Measurements from ENCODE around the gene SORCS3. TPM values are rescaled to one million over a fixed set of nuclear protein-coding genes. Genes with fewer than 3 reads are reported as not detected.
A peak's percentile ranks its signal among the peaks of the same experiment; 100 is the strongest.

Gene SORCS3
- total RNA-seq, 1 experiment from 2014 or later: 0.94 TPM

DNA sequence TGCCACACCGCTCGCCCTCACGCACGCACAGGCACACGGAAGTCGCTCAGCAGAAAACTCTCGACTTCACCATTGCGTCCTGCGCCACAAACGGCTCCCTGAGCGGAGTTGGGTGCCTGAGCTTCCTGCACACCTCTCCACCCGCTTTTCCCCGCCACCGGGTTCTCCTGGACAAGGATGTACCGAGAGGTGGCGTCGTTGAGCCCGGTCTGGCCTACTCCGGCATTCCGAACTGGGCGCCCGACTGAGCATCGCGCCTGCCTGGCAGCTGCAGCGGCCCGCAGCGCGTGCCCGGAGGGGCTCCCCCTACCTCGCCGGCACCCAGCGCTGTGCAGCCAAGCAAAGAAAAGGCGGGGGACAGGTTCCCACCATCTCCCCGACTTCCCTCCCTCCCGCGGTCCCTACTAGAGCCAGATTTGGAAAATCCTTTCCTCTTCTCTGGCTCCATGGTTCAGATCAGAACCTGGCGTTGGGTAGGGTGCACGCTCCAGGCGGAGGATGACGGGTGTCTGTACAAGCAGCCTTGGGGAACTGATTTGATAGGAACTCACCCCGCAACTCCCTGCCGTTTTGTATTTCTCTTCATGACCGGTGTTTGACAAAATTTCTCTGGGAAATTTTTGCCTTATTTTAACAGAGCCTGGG lies 1.7 kb downstream of the SORCS3 start (continued):
- TF ChIP-seq, protein P1, sequence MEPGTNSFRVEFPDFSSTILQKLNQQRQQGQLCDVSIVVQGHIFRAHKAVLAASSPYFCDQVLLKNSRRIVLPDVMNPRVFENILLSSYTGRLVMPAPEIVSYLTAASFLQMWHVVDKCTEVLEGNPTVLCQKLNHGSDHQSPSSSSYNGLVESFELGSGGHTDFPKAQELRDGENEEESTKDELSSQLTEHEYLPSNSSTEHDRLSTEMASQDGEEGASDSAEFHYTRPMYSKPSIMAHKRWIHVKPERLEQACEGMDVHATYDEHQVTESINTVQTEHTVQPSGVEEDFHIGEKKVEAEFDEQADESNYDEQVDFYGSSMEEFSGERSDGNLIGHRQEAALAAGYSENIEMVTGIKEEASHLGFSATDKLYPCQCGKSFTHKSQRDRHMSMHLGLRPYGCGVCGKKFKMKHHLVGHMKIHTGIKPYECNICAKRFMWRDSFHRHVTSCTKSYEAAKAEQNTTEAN (CRISPR knock-in tag; IDR thresholded peaks at IDR 0.05): peak; percentile 72; the same call in 1 of the 2 replicates
- peak; percentile 78; the same call in 1 of the 2 replicates for TF ChIP-seq CREB1 (CRISPR knock-in tag; IDR thresholded peaks at IDR 0.05)
- peak; percentile 93 for TF ChIP-seq E2F5 (CRISPR knock-in tag; IDR thresholded peaks at IDR 0.05)
- TF ChIP-seq, protein P2, sequence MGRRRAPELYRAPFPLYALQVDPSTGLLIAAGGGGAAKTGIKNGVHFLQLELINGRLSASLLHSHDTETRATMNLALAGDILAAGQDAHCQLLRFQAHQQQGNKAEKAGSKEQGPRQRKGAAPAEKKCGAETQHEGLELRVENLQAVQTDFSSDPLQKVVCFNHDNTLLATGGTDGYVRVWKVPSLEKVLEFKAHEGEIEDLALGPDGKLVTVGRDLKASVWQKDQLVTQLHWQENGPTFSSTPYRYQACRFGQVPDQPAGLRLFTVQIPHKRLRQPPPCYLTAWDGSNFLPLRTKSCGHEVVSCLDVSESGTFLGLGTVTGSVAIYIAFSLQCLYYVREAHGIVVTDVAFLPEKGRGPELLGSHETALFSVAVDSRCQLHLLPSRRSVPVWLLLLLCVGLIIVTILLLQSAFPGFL (CRISPR knock-in tag; IDR thresholded peaks at IDR 0.05; ENCODE audit: borderline replicate concordance): no peak
- TF ChIP-seq CREM (CRISPR knock-in tag; IDR thresholded peaks at IDR 0.05): peak; percentile 38; the same call in 1 of the 2 replicates
- no peak for TF ChIP-seq PRRX2 (CRISPR knock-in tag; IDR thresholded peaks at IDR 0.05)
- TF ChIP-seq, protein P3, sequence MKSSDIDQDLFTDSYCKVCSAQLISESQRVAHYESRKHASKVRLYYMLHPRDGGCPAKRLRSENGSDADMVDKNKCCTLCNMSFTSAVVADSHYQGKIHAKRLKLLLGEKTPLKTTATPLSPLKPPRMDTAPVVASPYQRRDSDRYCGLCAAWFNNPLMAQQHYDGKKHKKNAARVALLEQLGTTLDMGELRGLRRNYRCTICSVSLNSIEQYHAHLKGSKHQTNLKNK (CRISPR knock-in tag; IDR thresholded peaks at IDR 0.05): no peak
- TF ChIP-seq ATF3 (CRISPR knock-in tag; conservative IDR thresholded peaks at IDR 0.05): no peak
- no peak for TF ChIP-seq NFATC4 (CRISPR knock-in tag; IDR thresholded peaks at IDR 0.05)
- no peak for TF ChIP-seq GTF2I (CRISPR knock-in tag; conservative IDR thresholded peaks at IDR 0.05)
- no peak for TF ChIP-seq ZNF219 (CRISPR knock-in tag; IDR thresholded peaks at IDR 0.05; ENCODE audit: borderline replicate concordance)
- TF ChIP-seq NR1H2 (CRISPR knock-in tag; IDR thresholded peaks at IDR 0.05): no peak
- TF ChIP-seq, protein P4, sequence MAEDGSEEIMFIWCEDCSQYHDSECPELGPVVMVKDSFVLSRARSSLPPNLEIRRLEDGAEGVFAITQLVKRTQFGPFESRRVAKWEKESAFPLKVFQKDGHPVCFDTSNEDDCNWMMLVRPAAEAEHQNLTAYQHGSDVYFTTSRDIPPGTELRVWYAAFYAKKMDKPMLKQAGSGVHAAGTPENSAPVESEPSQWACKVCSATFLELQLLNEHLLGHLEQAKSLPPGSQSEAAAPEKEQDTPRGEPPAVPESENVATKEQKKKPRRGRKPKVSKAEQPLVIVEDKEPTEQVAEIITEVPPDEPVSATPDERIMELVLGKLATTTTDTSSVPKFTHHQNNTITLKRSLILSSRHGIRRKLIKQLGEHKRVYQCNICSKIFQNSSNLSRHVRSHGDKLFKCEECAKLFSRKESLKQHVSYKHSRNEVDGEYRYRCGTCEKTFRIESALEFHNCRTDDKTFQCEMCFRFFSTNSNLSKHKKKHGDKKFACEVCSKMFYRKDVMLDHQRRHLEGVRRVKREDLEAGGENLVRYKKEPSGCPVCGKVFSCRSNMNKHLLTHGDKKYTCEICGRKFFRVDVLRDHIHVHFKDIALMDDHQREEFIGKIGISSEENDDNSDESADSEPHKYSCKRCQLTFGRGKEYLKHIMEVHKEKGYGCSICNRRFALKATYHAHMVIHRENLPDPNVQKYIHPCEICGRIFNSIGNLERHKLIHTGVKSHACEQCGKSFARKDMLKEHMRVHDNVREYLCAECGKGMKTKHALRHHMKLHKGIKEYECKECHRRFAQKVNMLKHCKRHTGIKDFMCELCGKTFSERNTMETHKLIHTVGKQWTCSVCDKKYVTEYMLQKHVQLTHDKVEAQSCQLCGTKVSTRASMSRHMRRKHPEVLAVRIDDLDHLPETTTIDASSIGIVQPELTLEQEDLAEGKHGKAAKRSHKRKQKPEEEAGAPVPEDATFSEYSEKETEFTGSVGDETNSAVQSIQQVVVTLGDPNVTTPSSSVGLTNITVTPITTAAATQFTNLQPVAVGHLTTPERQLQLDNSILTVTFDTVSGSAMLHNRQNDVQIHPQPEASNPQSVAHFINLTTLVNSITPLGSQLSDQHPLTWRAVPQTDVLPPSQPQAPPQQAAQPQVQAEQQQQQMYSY (CRISPR knock-in tag; IDR thresholded peaks at IDR 0.05): peak; percentile 40; the same call in 1 of the 2 replicates
- TF ChIP-seq CTCF (IDR thresholded peaks at IDR 0.05): peak; percentile 45
- TF ChIP-seq, protein P5, sequence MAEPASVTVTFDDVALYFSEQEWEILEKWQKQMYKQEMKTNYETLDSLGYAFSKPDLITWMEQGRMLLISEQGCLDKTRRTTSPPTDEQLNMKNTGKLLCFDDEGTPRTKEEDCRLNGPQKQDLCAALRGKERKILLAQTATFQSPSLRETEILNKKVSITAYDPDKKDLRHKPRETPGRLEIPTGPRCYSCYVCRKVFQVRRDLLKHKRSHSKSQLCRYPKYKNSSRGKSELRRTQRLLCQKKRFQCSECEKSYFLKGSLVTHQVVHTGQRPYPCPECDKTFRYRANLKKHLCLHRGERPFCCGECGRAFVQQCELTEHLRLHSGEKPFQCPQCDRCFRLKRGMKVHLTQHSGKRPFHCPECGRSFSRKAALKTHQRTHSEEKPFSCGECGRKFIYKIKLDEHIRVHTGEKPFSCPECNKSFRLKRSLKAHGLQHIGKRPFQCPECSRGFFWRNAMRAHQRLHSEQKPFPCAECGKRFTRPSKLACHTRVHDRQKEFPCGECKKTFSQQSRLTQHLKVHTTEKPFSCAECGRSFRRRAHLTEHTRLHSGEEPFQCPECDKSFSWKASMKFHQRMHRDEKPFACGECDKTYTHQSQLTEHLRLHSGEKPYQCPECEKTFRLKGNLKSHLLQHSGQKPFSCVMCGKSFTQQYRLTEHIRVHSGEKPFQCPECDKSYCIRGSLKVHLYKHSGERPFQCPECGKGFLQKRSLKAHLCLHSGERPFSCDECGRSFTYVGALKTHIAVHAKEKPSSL (CRISPR knock-in tag; conservative IDR thresholded peaks at IDR 0.05): no peak
- TF ChIP-seq, protein P6, sequence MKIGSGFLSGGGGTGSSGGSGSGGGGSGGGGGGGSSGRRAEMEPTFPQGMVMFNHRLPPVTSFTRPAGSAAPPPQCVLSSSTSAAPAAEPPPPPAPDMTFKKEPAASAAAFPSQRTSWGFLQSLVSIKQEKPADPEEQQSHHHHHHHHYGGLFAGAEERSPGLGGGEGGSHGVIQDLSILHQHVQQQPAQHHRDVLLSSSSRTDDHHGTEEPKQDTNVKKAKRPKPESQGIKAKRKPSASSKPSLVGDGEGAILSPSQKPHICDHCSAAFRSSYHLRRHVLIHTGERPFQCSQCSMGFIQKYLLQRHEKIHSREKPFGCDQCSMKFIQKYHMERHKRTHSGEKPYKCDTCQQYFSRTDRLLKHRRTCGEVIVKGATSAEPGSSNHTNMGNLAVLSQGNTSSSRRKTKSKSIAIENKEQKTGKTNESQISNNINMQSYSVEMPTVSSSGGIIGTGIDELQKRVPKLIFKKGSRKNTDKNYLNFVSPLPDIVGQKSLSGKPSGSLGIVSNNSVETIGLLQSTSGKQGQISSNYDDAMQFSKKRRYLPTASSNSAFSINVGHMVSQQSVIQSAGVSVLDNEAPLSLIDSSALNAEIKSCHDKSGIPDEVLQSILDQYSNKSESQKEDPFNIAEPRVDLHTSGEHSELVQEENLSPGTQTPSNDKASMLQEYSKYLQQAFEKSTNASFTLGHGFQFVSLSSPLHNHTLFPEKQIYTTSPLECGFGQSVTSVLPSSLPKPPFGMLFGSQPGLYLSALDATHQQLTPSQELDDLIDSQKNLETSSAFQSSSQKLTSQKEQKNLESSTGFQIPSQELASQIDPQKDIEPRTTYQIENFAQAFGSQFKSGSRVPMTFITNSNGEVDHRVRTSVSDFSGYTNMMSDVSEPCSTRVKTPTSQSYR (CRISPR knock-in tag; IDR thresholded peaks at IDR 0.05): 0 out of 2 replicates have a peak, but pooled peaks have one; percentile 45
- TF ChIP-seq ZNF138 (CRISPR knock-in tag; conservative IDR thresholded peaks at IDR 0.05): no peak
- TF ChIP-seq RORB (CRISPR knock-in tag; IDR thresholded peaks at IDR 0.05): no peak
- TF ChIP-seq NFYB (CRISPR knock-in tag; conservative IDR thresholded peaks at IDR 0.05; ENCODE audit: low read depth): no peak
- TF ChIP-seq, protein P7, sequence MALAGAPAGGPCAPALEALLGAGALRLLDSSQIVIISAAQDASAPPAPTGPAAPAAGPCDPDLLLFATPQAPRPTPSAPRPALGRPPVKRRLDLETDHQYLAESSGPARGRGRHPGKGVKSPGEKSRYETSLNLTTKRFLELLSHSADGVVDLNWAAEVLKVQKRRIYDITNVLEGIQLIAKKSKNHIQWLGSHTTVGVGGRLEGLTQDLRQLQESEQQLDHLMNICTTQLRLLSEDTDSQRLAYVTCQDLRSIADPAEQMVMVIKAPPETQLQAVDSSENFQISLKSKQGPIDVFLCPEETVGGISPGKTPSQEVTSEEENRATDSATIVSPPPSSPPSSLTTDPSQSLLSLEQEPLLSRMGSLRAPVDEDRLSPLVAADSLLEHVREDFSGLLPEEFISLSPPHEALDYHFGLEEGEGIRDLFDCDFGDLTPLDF (CRISPR knock-in tag; IDR thresholded peaks at IDR 0.05): peak; percentile 64; the same call in 1 of the 2 replicates
- TF ChIP-seq MXD4 (CRISPR knock-in tag; IDR thresholded peaks at IDR 0.05; ENCODE audit: borderline replicate concordance): no peak
- peak; percentile 90; the same call in 1 of the 2 replicates for TF ChIP-seq CBFB (CRISPR knock-in tag; IDR thresholded peaks at IDR 0.05; ENCODE audit: low read depth)

Data from WTC11 (cell line).